ENCODE measurements around the gene MCRIP2.
"Not testable (repeated sequence)": the region's sequence is repeated elsewhere in the genome, so short reads cannot be mapped to it uniquely, and the experiment has no call there.

MCRIP2 gene

GRCh38 chr16:681746-682427 lies 40.3 kb downstream of the MCRIP2 start:
- DNase-seq (ENCODE audit: low read depth), result no peak

- no peak for DNase-seq (ENCODE audit: low read depth)
These were observed 41.1 kb downstream of the MCRIP2 start for GRCh38 chr16:682493-683395.

- DNase-seq (ENCODE audit: low read depth), result no peak
These were observed 41.9 kb downstream of the MCRIP2 start for GRCh38 chr16:683396-684070.

- peak; percentile 95 for DNase-seq (ENCODE audit: low read depth)
These were observed 42.6 kb downstream of the MCRIP2 start, which contains the start of gene JMJD8 for GRCh38 chr16:684071-684794. Gene JMJD8, minus strand, starts transcription at chr16:684334. Its CDS starts 15 bp downstream, at chr16:684319.

GRCh38 chr16:684961-685696 lies 43.5 kb downstream of the MCRIP2 start:
- no peak for DNase-seq (ENCODE audit: low read depth)

GRCh38 chr16:685967-686366 lies 44.3 kb downstream of the MCRIP2 start:
- no peak for DNase-seq (ENCODE audit: low read depth)

- DNase-seq (ENCODE audit: low read depth), result no peak
These were observed 45.0 kb downstream of the MCRIP2 start for GRCh38 chr16:686459-687260.

GRCh38 chr16:687499-687898 lies 45.9 kb downstream of the MCRIP2 start:
- no peak for DNase-seq (ENCODE audit: low read depth)

- DNase-seq (ENCODE audit: low read depth), result no peak
These were observed 47.7 kb downstream of the MCRIP2 start for GRCh38 chr16:689175-689897.

- DNase-seq (ENCODE audit: low read depth), result not testable (repeated sequence)
These were observed 49.6 kb downstream of the MCRIP2 start for GRCh38 chr16:691242-691641.

GRCh38 chr16:692356-693108 lies 50.9 kb downstream of the MCRIP2 start:
- DNase-seq (ENCODE audit: low read depth), result no peak

- no peak for DNase-seq (ENCODE audit: low read depth)
These were observed 51.7 kb downstream of the MCRIP2 start for GRCh38 chr16:693364-693763.

GRCh38 chr16:693766-694165 lies 52.1 kb downstream of the MCRIP2 start:
- no peak for DNase-seq (ENCODE audit: low read depth)

- DNase-seq (ENCODE audit: low read depth), result no peak
These were observed 52.7 kb downstream of the MCRIP2 start for GRCh38 chr16:694187-694862.

- no peak for DNase-seq (ENCODE audit: low read depth)
These were observed 53.3 kb downstream of the MCRIP2 start for GRCh38 chr16:694863-695354.

- peak; percentile 63 for DNase-seq (ENCODE audit: low read depth)
These were observed 53.9 kb downstream of the MCRIP2 start for GRCh38 chr16:695355-696089.

Measured in activated T-helper 9 cell treated with anti-CD3 and anti-CD28 coated beads, Interleukin-2, amount 50 U/mL, for 16 hours (primary cell).